Endothelial cell of umbilical vein (primary cell): ENCODE results near the gene FAM50A. TPM values are rescaled to one million over a fixed set of nuclear protein-coding genes. Genes with fewer than 3 reads are reported as not detected.

ENCODE experiments used
- BruUV-seq: library from RNA; stranded (reverse); fragments of 400-500 nt; replicated peaks from 2 replicates; lab custom pipeline; 2021; lab: Mats Ljungman, UMichigan
- CTCF ChIA-PET: fragments of 300-600, 350-600 bp; sonication (Branson Sonifier 250); formaldehyde crosslinking; loops from one replicate; lab custom pipeline; 2021; ENCODE audit warnings: antibody characterized with exemption, inconsistent platforms; lab: Charles Lee
- POLR2A ChIA-PET: fragments of 300-600, 350-600 bp; sonication (Branson Sonifier 250); formaldehyde crosslinking; loops from one replicate; lab custom pipeline; 2021; ENCODE audit warnings: antibody characterized with exemption, inconsistent platforms; lab: Charles Lee
- DNase-seq: peaks from one replicate; pipeline ENCODE4 v3.0.0-alpha.2; 2011; ENCODE audit warnings: low read depth, low spot score
- FAIRE-seq: peaks from 2 replicates; lab custom pipeline; 2011; peaks lifted over from hg19 to GRCh38; lab: Jason Lieb, UNC
- H2AFZ ChIP-seq: 2 replicates; pipeline ENCODE4 v1.6.0; 2012; ENCODE audit warnings: low read depth, low read length, control low read depth, inconsistent platforms
- H3K27ac ChIP-seq: 2 replicates; pipeline ENCODE4 v1.5.1; 2011; ENCODE audit warnings: low read depth, mild to moderate bottlenecking, control low read depth, low read length, moderate library complexity; ENCODE audit not compliant: insufficient read depth
- H3K27me3 ChIP-seq, 2 experiments: 2 replicates each; pipeline versions ENCODE4 v1.6.0 to v1.6.1; 2011; ENCODE audit warnings: low read length in 2 of 2, mixed read lengths in 1 of 2; ENCODE audit not compliant: control insufficient read depth in 2 of 2, insufficient read depth in 2 of 2
- H3K36me3 ChIP-seq, 2 experiments: 2 replicates in 1 of 2; 3 replicates in 1 of 2; pipeline ENCODE4 v1.5.1; 2011; ENCODE audit warnings: low read length in 2 of 2, mild to moderate bottlenecking in 1 of 2, moderate library complexity in 1 of 2; ENCODE audit not compliant: control insufficient read depth in 2 of 2, insufficient read depth in 2 of 2; ENCODE audit errors: extremely low read depth in 1 of 2
- H3K4me1 ChIP-seq: 3 replicates; pipeline ENCODE4 v1.5.1; 2011; ENCODE audit warnings: mild to moderate bottlenecking, low read length; ENCODE audit not compliant: control insufficient read depth, insufficient read depth; ENCODE audit errors: extremely low read depth
- H3K4me2 ChIP-seq: 2 replicates; pipeline ENCODE4 v1.6.1; 2011; ENCODE audit warnings: low read length, control low read depth, mixed read lengths; ENCODE audit not compliant: insufficient read depth
- H3K4me3 ChIP-seq, 3 experiments: fragments of 200-600 bp in 1 of 3; sonication (generic), shearing (Covaris generic) in 1 of 3; replicated peaks in 1 of 3; 2 replicates each; pipeline ENCODE4 v1.5.1; 2011 to 2016; ENCODE audit warnings: control low read depth in 3 of 3, low read length in 3 of 3, mild to moderate bottlenecking in 2 of 3, inconsistent platforms in 1 of 3, low read depth in 1 of 3, moderate library complexity in 1 of 3; ENCODE audit not compliant: insufficient read depth in 1 of 3
- H3K79me2 ChIP-seq: 2 replicates; pipeline ENCODE4 v1.6.0; 2012; ENCODE audit warnings: low read length, inconsistent platforms; ENCODE audit not compliant: control insufficient read depth, insufficient read depth
- H3K9ac ChIP-seq: replicated peaks from 2 replicates; pipeline ENCODE3; 2011; ENCODE audit warnings: low read length, control low read depth; ENCODE audit not compliant: insufficient read depth; ENCODE audit errors: extremely low read depth
- H3K9me1 ChIP-seq: replicated peaks from 3 replicates; pipeline ENCODE4 v1.6.0; 2011; ENCODE audit warnings: mild to moderate bottlenecking, low read length; ENCODE audit not compliant: control insufficient read depth, insufficient read depth; ENCODE audit errors: extremely low read depth
- H3K9me3 ChIP-seq: replicated peaks from 2 replicates; pipeline ENCODE4 v1.5.1; 2012; ENCODE audit warnings: low read length, inconsistent platforms; ENCODE audit not compliant: control insufficient read depth, insufficient read depth
- H4K20me1 ChIP-seq: replicated peaks from 2 replicates; pipeline ENCODE3; 2011; ENCODE audit warnings: mild to moderate bottlenecking, low read length; ENCODE audit not compliant: control insufficient read depth, insufficient read depth; ENCODE audit errors: extremely low read depth
- EZH2 ChIP-seq: IDR thresholded peaks from 2 replicates; pipeline ENCODE4 v1.6.1; 2012; ENCODE audit warnings: borderline replicate concordance, low read depth, mild to moderate bottlenecking, moderate library complexity, low read length, inconsistent platforms; ENCODE audit not compliant: severe bottlenecking
- FOS ChIP-seq: IDR thresholded peaks from 2 replicates; pipeline ENCODE4 v1.6.1; 2011; ENCODE audit warnings: mild to moderate bottlenecking, low read length, moderate library complexity, borderline replicate concordance; ENCODE audit not compliant: insufficient read depth
- GATA2 ChIP-seq: IDR thresholded peaks from 2 replicates; pipeline ENCODE4 v1.7.0; 2011; ENCODE audit warnings: low read depth, mild to moderate bottlenecking, moderate library complexity, mixed read lengths, low read length; ENCODE audit not compliant: insufficient read length, insufficient read depth
- MAX ChIP-seq: IDR thresholded peaks from 2 replicates; pipeline ENCODE4 v1.6.1; 2011; ENCODE audit not compliant: insufficient read depth, insufficient read length
- MYC ChIP-seq: IDR thresholded peaks from one replicate; pipeline ENCODE4 v1.6.1; 2011; ENCODE audit warnings: mild to moderate bottlenecking, low read depth, low read length
- POLR2A ChIP-seq: IDR thresholded peaks from 2 replicates; pipeline ENCODE4 v1.6.1; 2012; ENCODE audit warnings: low read depth, mild to moderate bottlenecking, control low read depth, low read length
- POLR2AphosphoS5 ChIP-seq: IDR thresholded peaks from 2 replicates; pipeline ENCODE4 v1.6.1; 2012; ENCODE audit warnings: low read depth, mild to moderate bottlenecking, control low read depth, low read length, moderate library complexity; ENCODE audit not compliant: insufficient read depth
- dilution Hi-C: fragments of 300-500 bp; cut with MboI; formaldehyde crosslinking; loops from one replicate; pipeline ENCODE4 v1.15.0; 2019; ENCODE audit warnings: low sequenced_read_pairs; ENCODE audit not compliant: extremely low pct_ligation_motif_present
- intact Hi-C: fragments of 100-400 bp; cut with micrococcal nuclease; formaldehyde crosslinking; loops from one replicate; pipeline ENCODE4 v1.10.0; 2022
- polyA plus RNA-seq, 4 experiments: library from polyadenylated mRNA; depleted of rRNA in 3 of 4; stranded (reverse) in 3 of 4; unstranded in 1 of 4; fragments of >200 nt; gene quantifications; 2 replicates each; pipeline versions ENCODE4 v1.2.1 to v1.2.3, GENCODE V29; 2011 to 2012; ENCODE audit warnings: missing spikeins in 1 of 4
- total RNA-seq: library from RNA; stranded (reverse); gene quantifications from 2 replicates; pipeline ENCODE4 v1.2.3, GENCODE V29; 2021

The FAM50A gene
- total and polyA plus RNA-seq, 2 donors (not counting 3 experiments of a cell fraction or from before 2014, with no cell fraction given) = 75.9 to 123 TPM

DNA sequence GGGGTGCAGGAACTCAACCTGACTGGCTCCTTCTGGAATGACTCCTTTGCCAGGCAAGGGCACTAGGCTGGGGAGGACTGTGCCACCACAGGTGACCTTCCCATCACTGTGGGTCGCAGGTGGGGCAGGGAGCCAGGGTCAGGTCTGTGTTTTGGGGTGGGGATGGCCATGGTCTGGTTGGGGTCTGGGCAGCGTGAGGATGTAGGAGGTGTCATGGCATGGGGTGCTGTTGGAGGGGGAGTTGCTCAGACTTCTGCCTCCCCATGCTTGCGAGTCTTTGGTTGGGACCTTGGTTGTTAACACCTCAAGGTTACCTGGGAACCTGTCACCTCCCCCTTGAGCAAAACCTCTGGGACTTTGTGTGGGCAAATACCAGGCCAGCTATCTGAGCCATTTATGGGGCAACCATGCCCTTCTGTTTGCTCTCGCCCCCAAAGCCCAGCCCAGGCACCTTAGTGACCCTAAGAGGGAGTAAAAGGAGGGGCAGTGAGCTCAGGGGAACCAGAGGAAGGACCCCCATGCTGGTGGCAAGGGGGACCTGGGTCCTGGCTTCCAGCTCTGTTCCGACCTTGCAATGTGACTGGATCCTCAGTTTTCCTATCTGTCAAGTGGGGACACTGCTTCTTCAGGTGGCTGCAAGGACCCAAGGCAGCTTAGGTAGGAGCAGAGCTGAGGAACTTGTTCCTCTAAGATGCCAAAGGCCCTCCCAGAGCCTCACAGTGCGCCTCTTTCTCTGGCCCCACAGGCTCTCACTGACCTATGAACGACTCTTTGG lies 9.4 kb upstream of the FAM50A start:
- intact Hi-C loops = no loop called here
- no peak for DNase-seq
- H3K27ac ChIP-seq = no peak overlapping the region
- peaks cover 2 to 26% of the 10 kb centered on the region in 2 experiments for H3K36me3 ChIP-seq
- dilution Hi-C loops = no loop called here
- no peaks in the 10 kb centered on the region for H3K9me1 ChIP-seq
- no peak for TF ChIP-seq POLR2A
- no peak for TF ChIP-seq EZH2
- FAIRE-seq = no peak
- peaks cover 41% of the 10 kb centered on the region for H3K79me2 ChIP-seq
- ChIA-PET POLR2A (no interaction called here), CTCF (interaction anchor here (1.5 kb wide), 1 partner anchor 10 kb away, joined by 4 read pairs; no protein-coding TSS in a partner anchor)
- H2AFZ ChIP-seq = no peak overlapping the region
- H3K4me1 ChIP-seq = peaks cover 21% of the 10 kb centered on the region
- no peaks in the 10 kb centered on the region for H4K20me1 ChIP-seq
- H3K4me2 ChIP-seq = no peak overlapping the region
- H3K9ac ChIP-seq = no peak overlapping the region
- BruUV-seq = no TSS peak
- H3K4me3 ChIP-seq = no peak overlapping the region
- H3K27me3 ChIP-seq = no peaks in the 10 kb centered on the region
- H3K9me3 ChIP-seq = no peaks in the 10 kb centered on the region

DNA sequence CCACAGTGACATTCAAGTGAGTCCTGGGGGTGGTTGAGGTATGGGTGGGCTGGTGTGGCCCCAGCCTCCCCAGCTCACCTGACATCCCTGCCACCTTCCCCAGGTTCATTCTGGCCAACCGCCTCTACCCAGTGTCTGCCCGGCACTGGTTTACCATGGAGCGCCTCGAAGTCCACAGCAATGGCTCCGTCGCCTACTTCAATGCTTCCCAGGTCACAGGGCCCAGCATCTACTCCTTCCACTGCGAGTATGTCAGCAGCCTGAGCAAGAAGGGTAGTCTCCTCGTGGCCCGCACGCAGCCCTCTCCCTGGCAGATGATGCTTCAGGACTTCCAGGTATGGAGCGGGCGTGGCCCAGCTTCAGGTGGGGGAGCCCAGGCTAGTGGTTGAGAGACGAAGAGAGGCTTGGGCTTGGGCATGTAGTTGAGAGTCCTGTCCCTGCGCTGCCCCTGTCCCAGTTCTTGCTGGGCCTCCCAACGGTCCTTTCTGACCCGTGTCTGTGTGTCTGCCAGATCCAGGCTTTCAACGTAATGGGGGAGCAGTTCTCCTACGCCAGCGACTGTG lies 8.7 kb upstream of the FAM50A start:
- Histone ChIP-seq H3K9ac (no peak overlapping the region), H3K27me3 (no peaks in the 10 kb centered on the region), H3K4me3 (no peak overlapping the region), H3K36me3 (peaks cover 2 to 28% of the 10 kb centered on the region in 2 experiments), H2AFZ (no peak overlapping the region), H3K79me2 (peaks cover 46% of the 10 kb centered on the region), H3K4me1 (peaks cover 16% of the 10 kb centered on the region), H3K9me3 (no peaks in the 10 kb centered on the region), H3K4me2 (no peak overlapping the region), H3K9me1 (no peaks in the 10 kb centered on the region), H4K20me1 (no peaks in the 10 kb centered on the region), H3K27ac (no peak overlapping the region)
- FAIRE-seq (no peak), DNase-seq (no peak)
- no TSS peak for BruUV-seq
- CTCF ChIA-PET = interaction anchor here (1.5 kb wide), 1 partner anchor 10 kb away, joined by 4 read pairs; no protein-coding TSS in a partner anchor
- intact Hi-C loops (no loop called here), dilution Hi-C loops (no loop called here)
- POLR2A ChIA-PET = no interaction called here
- TF ChIP-seq POLR2AphosphoS5 = no peak
- TF ChIP-seq GATA2 = no peak
- no peak for TF ChIP-seq MAX
- TF ChIP-seq FOS = no peak
- TF ChIP-seq MYC = no peak
